WTC11 (cell line): Measurements from ENCODE around the gene CNTNAP1. TPM values are rescaled to one million over a fixed set of nuclear protein-coding genes. Genes with fewer than 3 reads are reported as not detected.

Experiments used
- ATAC-seq: fragments of 200-7000 bp; cut with Tn5 transposase; 2 replicates; pipeline ENCODE4 v1.10.0; 2021; ENCODE audit warnings: mild to moderate bottlenecking, moderate library complexity
- CTCF ChIA-PET: fragments of 300-600 bp; sonication (Branson Sonifier 250); formaldehyde crosslinking; loops from one replicate; lab custom pipeline; 2021; ENCODE audit warnings: antibody characterized with exemption; lab: Charles Lee
- POLR2A ChIA-PET: fragments of 350-600 bp; sonication (Branson Sonifier 250); formaldehyde crosslinking; loops from one replicate; lab custom pipeline; 2021; ENCODE audit warnings: antibody characterized with exemption; lab: Charles Lee
- DNase-seq: peaks from one replicate; pipeline ENCODE4 v3.0.0; 2021; ENCODE audit warnings: low spot score
- H3K27ac Mint-ChIP-seq: 2 replicates; pipeline ENCODE4 v1.8.0; 2021; ENCODE audit warnings: mixed read lengths
- H3K27me3 Mint-ChIP-seq: 2 replicates; pipeline ENCODE4 v1.8.0; 2021; ENCODE audit warnings: low read depth, mild to moderate bottlenecking, moderate library complexity, mixed read lengths
- H3K36me3 Mint-ChIP-seq: 2 replicates; pipeline ENCODE4 v1.8.0; 2021; ENCODE audit warnings: mixed read lengths
- H3K4me1 Mint-ChIP-seq: 2 replicates; pipeline ENCODE4 v1.8.0; 2022; ENCODE audit warnings: mixed read lengths
- H3K4me3 Mint-ChIP-seq: 2 replicates; pipeline ENCODE4 v1.8.0; 2021; ENCODE audit warnings: mild to moderate bottlenecking, moderate library complexity, mixed read lengths
- H3K9me3 Mint-ChIP-seq: 2 replicates; pipeline ENCODE4 v1.8.0; 2021; ENCODE audit warnings: mixed read lengths
- CREM ChIP-seq: sonication (generic); formaldehyde crosslinking; IDR thresholded peaks from 2 replicates; pipeline ENCODE4 v1.8.1; 2022; ENCODE audit warnings: mild to moderate bottlenecking, missing genetic modification reagents, moderate library complexity
- E2F4 ChIP-seq: sonication (generic); formaldehyde crosslinking; IDR thresholded peaks from 2 replicates; pipeline ENCODE4 v1.8.1; 2022; ENCODE audit warnings: low read depth, mild to moderate bottlenecking, moderate library complexity, missing genetic modification reagents, borderline replicate concordance
- ESRRA ChIP-seq: sonication (generic); formaldehyde crosslinking; IDR thresholded peaks from 2 replicates; pipeline ENCODE4 v1.8.1; 2022; ENCODE audit warnings: mild to moderate bottlenecking, missing genetic modification reagents, borderline replicate concordance
- ETV6 ChIP-seq: sonication (generic); formaldehyde crosslinking; IDR thresholded peaks from 2 replicates; pipeline ENCODE4 v1.8.1; 2022; ENCODE audit warnings: mild to moderate bottlenecking, missing genetic modification reagents
- FOXJ3 ChIP-seq: sonication (generic); formaldehyde crosslinking; IDR thresholded peaks from 2 replicates; pipeline ENCODE4 v1.9.0; 2021; ENCODE audit warnings: missing genetic modification reagents, mild to moderate bottlenecking, borderline replicate concordance
- FOXK1 ChIP-seq: sonication (generic); formaldehyde crosslinking; IDR thresholded peaks from 2 replicates; pipeline ENCODE4 v1.8.0; 2022; ENCODE audit warnings: mild to moderate bottlenecking, moderate library complexity, missing genetic modification reagents
- GRHL2 ChIP-seq: fragments of 250-450 bp; sonication (Bioruptor Pico); IDR thresholded peaks from 2 replicates; pipeline ENCODE4 v1.8.0; 2022; ENCODE audit warnings: mild to moderate bottlenecking, moderate library complexity; ENCODE audit not compliant: insufficient replicate concordance, severe bottlenecking
- GTF2I ChIP-seq: fragments of 250-450 bp; sonication (Bioruptor Pico); conservative IDR thresholded peaks from 2 replicates; pipeline ENCODE4 v1.4.0; 2021; ENCODE audit warnings: mild to moderate bottlenecking
- JAZF1 ChIP-seq: fragments of 250-450 bp; sonication (Bioruptor Pico); IDR thresholded peaks from 2 replicates; pipeline ENCODE4 v1.9.0; 2021; ENCODE audit warnings: moderate library complexity, mild to moderate bottlenecking, inconsistent platforms
- JUN ChIP-seq: sonication (generic); formaldehyde crosslinking; IDR thresholded peaks from 2 replicates; pipeline ENCODE4 v1.8.0; 2023; ENCODE audit warnings: mild to moderate bottlenecking, missing genetic modification reagents
- KAT7 ChIP-seq: sonication (generic); formaldehyde crosslinking; IDR thresholded peaks from 2 replicates; pipeline ENCODE4 v1.8.1; 2023; ENCODE audit warnings: missing genetic modification reagents, mild to moderate bottlenecking, borderline replicate concordance
- MLX ChIP-seq: sonication (generic); formaldehyde crosslinking; IDR thresholded peaks from 2 replicates; pipeline ENCODE4 v1.8.1; 2023; ENCODE audit warnings: mild to moderate bottlenecking, missing genetic modification reagents, moderate library complexity
- MXD4 ChIP-seq: fragments of 250-450 bp; sonication (Bioruptor Pico); IDR thresholded peaks from 2 replicates; pipeline ENCODE4 v1.8.0; 2021; ENCODE audit warnings: mild to moderate bottlenecking, moderate library complexity, borderline replicate concordance
- MYBL2 ChIP-seq: sonication (generic); formaldehyde crosslinking; IDR thresholded peaks from 2 replicates; pipeline ENCODE4 v1.8.1; 2023; ENCODE audit warnings: mild to moderate bottlenecking, moderate library complexity, missing genetic modification reagents
- NFATC4 ChIP-seq: fragments of 250-450 bp; sonication (Bioruptor Pico); IDR thresholded peaks from 2 replicates; pipeline ENCODE4 v1.9.0; 2021; ENCODE audit warnings: mild to moderate bottlenecking
- NFYB ChIP-seq: sonication (generic); formaldehyde crosslinking; conservative IDR thresholded peaks from 2 replicates; pipeline ENCODE4 v1.8.0; 2022; ENCODE audit warnings: low read depth, missing genetic modification reagents
- OVOL2 ChIP-seq: fragments of 250-450 bp; sonication (Bioruptor Pico); IDR thresholded peaks from 2 replicates; pipeline ENCODE4 v1.9.0; 2021; ENCODE audit warnings: mild to moderate bottlenecking, borderline replicate concordance
- PRRX2 ChIP-seq: fragments of 250-450 bp; sonication (Bioruptor Pico); IDR thresholded peaks from 2 replicates; pipeline ENCODE4 v1.8.0; 2021; ENCODE audit warnings: mild to moderate bottlenecking
- RELA ChIP-seq: sonication (generic); formaldehyde crosslinking; IDR thresholded peaks from 2 replicates; pipeline ENCODE4 v1.8.1; 2022; ENCODE audit warnings: missing genetic modification reagents, mild to moderate bottlenecking, borderline replicate concordance
- SMAD4 ChIP-seq: sonication (generic); formaldehyde crosslinking; IDR thresholded peaks from 2 replicates; pipeline ENCODE4 v1.8.0; 2022; ENCODE audit warnings: mild to moderate bottlenecking, missing genetic modification reagents
- SP1 ChIP-seq: sonication (generic); formaldehyde crosslinking; conservative IDR thresholded peaks from 2 replicates; pipeline ENCODE4 v1.8.1; 2022; ENCODE audit warnings: missing genetic modification reagents
- ZBTB21 ChIP-seq: sonication (generic); formaldehyde crosslinking; IDR thresholded peaks from 2 replicates; pipeline ENCODE4 v1.8.1; 2023; ENCODE audit warnings: mild to moderate bottlenecking, missing genetic modification reagents, borderline replicate concordance
- ZNF121 ChIP-seq: sonication (generic); formaldehyde crosslinking; IDR thresholded peaks from 2 replicates; pipeline ENCODE4 v1.8.0; 2023; ENCODE audit warnings: missing genetic modification reagents
- ZNF138 ChIP-seq: sonication (generic); formaldehyde crosslinking; conservative IDR thresholded peaks from 2 replicates; pipeline ENCODE4 v1.8.1; 2022; ENCODE audit warnings: mild to moderate bottlenecking, moderate library complexity, missing genetic modification reagents
- ZNF219 ChIP-seq: sonication (generic); formaldehyde crosslinking; IDR thresholded peaks from 2 replicates; pipeline ENCODE4 v1.8.0; 2023; ENCODE audit warnings: missing genetic modification reagents, mild to moderate bottlenecking, borderline replicate concordance
- ZNF232 ChIP-seq: sonication (generic); formaldehyde crosslinking; IDR thresholded peaks from 2 replicates; pipeline ENCODE4 v1.8.0; 2022; ENCODE audit warnings: mild to moderate bottlenecking, missing genetic modification reagents
- ZNF416 ChIP-seq: fragments of 250-450 bp; sonication (Bioruptor Pico); IDR thresholded peaks from 2 replicates; pipeline ENCODE4 v1.9.0; 2021; ENCODE audit warnings: mild to moderate bottlenecking, inconsistent platforms
- ZNF423 ChIP-seq: fragments of 250-450 bp; sonication (Bioruptor Pico); IDR thresholded peaks from 2 replicates; pipeline ENCODE4 v2.1.2; 2022; ENCODE audit warnings: mild to moderate bottlenecking, moderate library complexity
- total RNA-seq: library from RNA; stranded (reverse); gene quantifications from 3 replicates; pipeline ENCODE4 v1.2.3, GENCODE V29; 2021
- TF ChIP-seq, protein P1 (sequence below): sonication (generic); formaldehyde crosslinking; IDR thresholded peaks from 2 replicates; pipeline ENCODE4 v1.8.1; 2022; ENCODE audit warnings: mild to moderate bottlenecking, missing genetic modification reagents, moderate library complexity, borderline replicate concordance
- TF ChIP-seq, protein P2 (sequence below): sonication (generic); formaldehyde crosslinking; IDR thresholded peaks from 2 replicates; pipeline ENCODE4 v1.8.0; 2022; ENCODE audit warnings: mild to moderate bottlenecking, missing genetic modification reagents

Gene CNTNAP1
- total RNA-seq, 1 experiment from 2014 or later: 12.1 TPM

- no peak for DNase-seq
- no peak overlapping the region for H3K4me3 Mint-ChIP-seq
- ChIA-PET CTCF (interaction anchor here (1.9 kb wide), 1 partner anchor 76 kb away, joined by 5 read pairs; no protein-coding TSS in a partner anchor), POLR2A (interaction anchor here (0.6 to 0.7 kb wide), 2 partner anchors 12 to 38 kb away, joined by 3 read pairs; no protein-coding TSS in a partner anchor)
- H3K9me3 Mint-ChIP-seq: no peaks in the 10 kb centered on the region
- no peak overlapping the region; the same call in 1 of the 2 replicates for H3K27ac Mint-ChIP-seq
- ATAC-seq: no peak
- H3K27me3 Mint-ChIP-seq: peaks cover 14% of the 10 kb centered on the region
- peaks cover 20% of the 10 kb centered on the region for H3K4me1 Mint-ChIP-seq
- peaks cover 14% of the 10 kb centered on the region; the same call in 1 of the 2 replicates for H3K36me3 Mint-ChIP-seq
- TF ChIP-seq, protein P1, sequence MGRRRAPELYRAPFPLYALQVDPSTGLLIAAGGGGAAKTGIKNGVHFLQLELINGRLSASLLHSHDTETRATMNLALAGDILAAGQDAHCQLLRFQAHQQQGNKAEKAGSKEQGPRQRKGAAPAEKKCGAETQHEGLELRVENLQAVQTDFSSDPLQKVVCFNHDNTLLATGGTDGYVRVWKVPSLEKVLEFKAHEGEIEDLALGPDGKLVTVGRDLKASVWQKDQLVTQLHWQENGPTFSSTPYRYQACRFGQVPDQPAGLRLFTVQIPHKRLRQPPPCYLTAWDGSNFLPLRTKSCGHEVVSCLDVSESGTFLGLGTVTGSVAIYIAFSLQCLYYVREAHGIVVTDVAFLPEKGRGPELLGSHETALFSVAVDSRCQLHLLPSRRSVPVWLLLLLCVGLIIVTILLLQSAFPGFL (CRISPR knock-in tag): no peak
- no peak for TF ChIP-seq RELA (CRISPR knock-in tag)
- TF ChIP-seq E2F4 (CRISPR knock-in tag): no peak
- no peak for TF ChIP-seq MLX (CRISPR knock-in tag)
- TF ChIP-seq KAT7 (CRISPR knock-in tag): no peak
- no peak for TF ChIP-seq GTF2I (CRISPR knock-in tag)
- no peak for TF ChIP-seq SP1 (CRISPR knock-in tag)
- no peak for TF ChIP-seq MXD4 (CRISPR knock-in tag)
- no peak for TF ChIP-seq OVOL2
- TF ChIP-seq ZBTB21: no peak
- no peak for TF ChIP-seq CREM (CRISPR knock-in tag)
- TF ChIP-seq ZNF232 (CRISPR knock-in tag): no peak
- TF ChIP-seq NFYB (CRISPR knock-in tag): no peak
- no peak for TF ChIP-seq NFATC4 (CRISPR knock-in tag)
Observed at GRCh38 chr17:42687707-42688320, 5.5 kb downstream of the CNTNAP1 start.

DNA sequence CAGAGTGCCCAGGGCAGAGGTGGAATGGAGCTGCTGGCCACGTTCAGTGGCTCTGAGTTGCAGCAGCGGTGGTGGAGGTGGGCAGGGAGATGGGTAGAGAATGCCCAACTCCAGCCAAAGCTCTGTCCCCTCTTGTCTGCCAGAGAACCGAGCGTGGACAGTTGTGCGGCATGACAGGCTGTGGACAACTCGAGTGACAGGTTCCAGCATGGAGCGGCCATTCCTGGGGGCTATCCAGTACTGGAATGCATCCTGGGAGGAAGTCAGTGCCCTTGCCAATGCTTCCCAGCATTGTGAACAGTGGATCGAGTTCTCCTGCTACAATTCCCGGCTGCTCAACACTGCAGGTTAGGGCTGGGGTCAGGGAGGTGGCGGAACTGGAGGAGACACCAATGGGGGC, 8.3 kb downstream of the CNTNAP1 start:
- H3K27me3 Mint-ChIP-seq: no peaks in the 10 kb centered on the region
- no peak overlapping the region for H3K27ac Mint-ChIP-seq
- H3K4me3 Mint-ChIP-seq: no peak overlapping the region
- peaks cover 11% of the 10 kb centered on the region; the same call in 1 of the 2 replicates for H3K36me3 Mint-ChIP-seq
- TF ChIP-seq ZNF416 (CRISPR knock-in tag): no peak
- TF ChIP-seq ESRRA: no peak
- no peak for TF ChIP-seq FOXK1 (CRISPR knock-in tag)
- TF ChIP-seq MXD4 (CRISPR knock-in tag): no peak
- TF ChIP-seq GTF2I (CRISPR knock-in tag): no peak
- TF ChIP-seq FOXJ3 (CRISPR knock-in tag): no peak
- TF ChIP-seq, protein P2, sequence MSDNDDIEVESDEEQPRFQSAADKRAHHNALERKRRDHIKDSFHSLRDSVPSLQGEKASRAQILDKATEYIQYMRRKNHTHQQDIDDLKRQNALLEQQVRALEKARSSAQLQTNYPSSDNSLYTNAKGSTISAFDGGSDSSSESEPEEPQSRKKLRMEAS (CRISPR knock-in tag): no peak
- no peak for TF ChIP-seq CREM (CRISPR knock-in tag)
- no peak for TF ChIP-seq PRRX2 (CRISPR knock-in tag)
- TF ChIP-seq JUN (CRISPR knock-in tag): no peak
- TF ChIP-seq ZNF219 (CRISPR knock-in tag): no peak
- TF ChIP-seq GRHL2: no peak
- TF ChIP-seq ZNF121 (CRISPR knock-in tag): no peak
- no peak for TF ChIP-seq JAZF1 (CRISPR knock-in tag)
- no peak for TF ChIP-seq SMAD4 (CRISPR knock-in tag)
- no peak for TF ChIP-seq MYBL2 (CRISPR knock-in tag)
- TF ChIP-seq ZNF423 (CRISPR knock-in tag): no peak
- no peak for TF ChIP-seq ETV6 (CRISPR knock-in tag)
- TF ChIP-seq ZNF138 (CRISPR knock-in tag): no peak
- no peak for TF ChIP-seq ZBTB21
- ATAC-seq (no peak), DNase-seq (no peak)
- H3K4me1 Mint-ChIP-seq: peaks cover 9% of the 10 kb centered on the region; the same call in 1 of the 2 replicates
- POLR2A ChIA-PET: no interaction called here
- CTCF ChIA-PET: interaction anchor here (0.7 to 1.8 kb wide), 3 partner anchors 11 to 133 kb away, joined by 3 to 7 read pairs (median 3); partner anchors contain the start of genes BECN1 and PSMC3IP
- no peaks in the 10 kb centered on the region for H3K9me3 Mint-ChIP-seq
